GM12873 (cell line): ENCODE data around the gene CFAP58.

Experiments
- CTCF ChIP-seq: IDR thresholded peaks from 2 replicates; pipeline ENCODE4 v1.5.1; 2012; ENCODE audit warnings: low read depth, mild to moderate bottlenecking, moderate library complexity, low read length, control low read depth; ENCODE audit not compliant: insufficient read depth; ENCODE audit errors: missing control alignments

CFAP58 gene

DNA sequence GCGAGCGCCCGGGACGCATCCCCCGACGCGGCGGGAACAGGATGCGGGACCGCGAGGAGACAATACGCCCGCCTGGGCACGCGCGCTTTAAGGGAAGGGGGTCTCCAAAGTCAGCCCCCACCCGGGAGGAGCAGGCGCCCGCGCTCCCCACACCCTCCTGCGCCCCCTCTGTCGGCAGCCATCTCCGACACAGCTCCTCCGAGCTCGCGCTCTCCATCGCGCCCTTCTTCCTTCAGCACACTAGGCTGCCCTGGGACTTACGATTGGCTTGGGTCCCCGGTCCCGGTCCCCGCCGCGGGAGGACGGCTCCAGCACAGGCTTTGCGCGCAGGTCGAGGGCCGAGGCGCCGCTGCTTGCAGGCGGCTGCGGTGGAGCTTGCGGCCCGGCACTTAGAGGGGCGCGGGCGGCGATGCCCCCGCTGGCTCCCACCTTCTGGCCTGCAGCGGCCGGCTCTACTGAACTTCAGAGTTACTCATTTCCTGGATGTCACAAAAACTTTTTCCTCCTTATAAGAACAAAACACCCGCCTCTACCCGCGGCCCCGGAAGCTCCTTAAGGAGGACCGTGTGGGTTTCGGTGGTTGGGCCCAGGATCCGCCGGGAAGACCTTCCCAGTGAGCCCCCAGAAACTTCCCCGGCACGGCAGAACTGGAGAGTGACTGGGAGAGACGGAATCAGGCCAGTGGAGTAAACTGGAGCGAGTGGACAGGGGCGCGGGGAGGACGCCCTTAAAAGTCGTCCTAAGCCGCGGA is 15.5 kb upstream of the CFAP58 start, which contains the start of gene ITPRIP:
Gene ITPRIP, minus strand, starts transcription at position 481 of the 751 bp plus-strand sequence. CDS start 22,414 bp downstream, outside the sequence.
- TF ChIP-seq CTCF, result peak; percentile 31

DNA sequence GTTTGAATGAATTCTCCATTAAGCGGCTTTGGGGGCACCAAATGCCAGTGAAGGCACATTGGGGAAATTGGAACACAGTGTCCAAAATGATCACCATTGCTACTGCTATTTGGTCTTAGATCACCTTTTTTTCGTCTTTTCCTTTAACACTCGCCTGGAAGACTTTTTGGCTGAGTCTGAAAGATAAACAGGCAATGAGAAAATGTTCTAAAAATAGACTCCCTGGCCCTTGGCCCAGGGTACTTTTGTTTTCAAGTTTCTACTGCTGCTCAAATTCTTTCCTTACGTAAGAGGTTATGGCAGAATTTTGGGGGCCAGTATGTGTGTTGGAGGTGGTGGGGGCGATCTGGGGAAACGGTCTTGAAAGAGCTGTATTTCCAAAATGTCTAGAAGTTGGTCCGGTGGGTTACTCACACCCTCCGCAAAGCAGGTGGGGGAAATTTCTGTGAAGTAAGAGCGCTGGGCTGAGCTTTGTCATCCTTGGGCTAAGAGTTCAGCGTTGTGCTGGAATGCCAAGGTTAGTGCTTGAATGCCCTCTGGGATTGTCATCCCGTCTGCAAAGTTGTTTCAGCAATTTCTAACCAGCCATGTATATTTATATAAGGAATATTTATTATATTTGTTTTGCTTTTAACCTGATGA is 14.0 kb upstream of the CFAP58 start:
- no peak for TF ChIP-seq CTCF

- TF ChIP-seq CTCF, result no peak
These were observed 13.5 kb upstream of the CFAP58 start for GRCh38 chr10:104340111-104340526.

- TF ChIP-seq CTCF, result no peak
These were observed 13.0 kb upstream of the CFAP58 start for GRCh38 chr10:104340641-104341040.

DNA sequence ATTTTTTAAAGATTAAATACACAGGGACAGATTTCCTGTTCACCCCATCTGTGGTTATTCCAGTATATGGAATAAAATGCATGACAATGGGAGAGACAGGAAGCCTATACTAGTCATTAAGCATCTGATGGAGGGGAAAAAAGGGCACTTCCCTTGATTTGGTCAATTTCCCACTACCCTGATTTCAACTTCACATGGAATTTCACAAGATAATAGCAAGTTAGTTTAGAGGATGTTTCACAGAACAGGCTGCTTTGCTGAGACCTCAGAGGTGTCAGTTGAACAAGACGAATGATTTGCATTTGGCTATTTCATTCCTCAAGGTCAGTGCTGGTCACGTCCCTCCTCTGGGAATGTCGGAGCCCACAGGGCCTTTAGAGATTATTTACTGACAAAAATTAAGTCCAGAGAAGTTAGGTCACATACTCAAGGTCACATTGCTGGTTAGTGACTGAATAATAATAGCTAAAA is 10.7 kb upstream of the CFAP58 start:
- no peak for TF ChIP-seq CTCF

GRCh38 chr10:104344219-104344618 is 9.4 kb upstream of the CFAP58 start:
- TF ChIP-seq CTCF, result no peak

DNA sequence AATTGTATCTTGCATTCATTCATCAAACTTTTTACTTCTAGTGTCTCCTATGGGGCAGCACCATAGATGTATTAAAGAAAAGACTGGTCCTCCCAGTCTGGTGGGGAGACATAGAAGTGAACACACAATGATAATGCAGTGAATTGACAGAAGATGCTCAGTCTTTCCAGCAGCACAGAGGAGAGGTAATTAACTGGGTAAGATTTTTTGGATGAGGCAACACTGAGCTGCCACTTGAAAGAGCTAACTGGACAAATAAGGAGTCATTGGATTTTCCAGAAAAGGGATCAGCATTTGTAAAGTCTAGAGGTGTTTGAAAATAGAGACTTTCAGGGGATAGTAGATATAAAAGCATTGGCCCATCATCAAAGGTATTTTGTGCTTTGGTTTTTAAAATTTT is 8.1 kb upstream of the CFAP58 start:
- TF ChIP-seq CTCF, result no peak
